HG03354 (cell line): ENCODE data around the gene MCHR1.
"Not testable (repeated sequence)": the region's sequence is repeated elsewhere in the genome, so short reads cannot be mapped to it uniquely, and the experiment has no call there.

Experiments used
- ATAC-seq: cut with Tn5 transposase; IDR thresholded peaks from one replicate; pipeline ENCODE4 v1.9.1; 2021; ENCODE audit warnings: mild to moderate bottlenecking; ENCODE audit not compliant: unreplicated experiment, poor library complexity, severe bottlenecking

MCHR1 gene

GRCh38 chr22:40654522-40655167, 24.6 kb upstream of the MCHR1 start:
- no peak for ATAC-seq

- ATAC-seq = not testable (repeated sequence)
Measured at GRCh38 chr22:40655941-40656340, 23.3 kb upstream of the MCHR1 start.

- not testable (repeated sequence) for ATAC-seq
Measured at GRCh38 chr22:40656651-40657050, 22.6 kb upstream of the MCHR1 start.

GRCh38 chr22:40659166-40659565, 20.1 kb upstream of the MCHR1 start:
- no peak for ATAC-seq

- ATAC-seq = no peak
Measured at GRCh38 chr22:40660730-40661129, 18.6 kb upstream of the MCHR1 start.

- no peak for ATAC-seq
Measured at GRCh38 chr22:40661671-40662070, 17.6 kb upstream of the MCHR1 start.

- ATAC-seq = no peak
Measured at GRCh38 chr22:40665312-40665711, 14.0 kb upstream of the MCHR1 start.

- no peak for ATAC-seq
Measured at GRCh38 chr22:40666151-40666848, 13.0 kb upstream of the MCHR1 start.

- no peak for ATAC-seq
Measured at GRCh38 chr22:40668611-40669411, 10.5 kb upstream of the MCHR1 start.

GRCh38 chr22:40670058-40670457, 9.2 kb upstream of the MCHR1 start:
- no peak for ATAC-seq

- no peak for ATAC-seq
Measured at GRCh38 chr22:40671369-40671768, 7.9 kb upstream of the MCHR1 start.

- ATAC-seq = no peak
Measured at GRCh38 chr22:40671796-40672360, 7.4 kb upstream of the MCHR1 start.

- no peak for ATAC-seq
Measured at GRCh38 chr22:40673017-40673416, 6.3 kb upstream of the MCHR1 start.

GRCh38 chr22:40674274-40674673, 5.0 kb upstream of the MCHR1 start:
- ATAC-seq = no peak

- ATAC-seq = not testable (repeated sequence)
Measured at GRCh38 chr22:40676166-40676565, 3.1 kb upstream of the MCHR1 start.

GRCh38 chr22:40676644-40677043, 2.6 kb upstream of the MCHR1 start:
- no peak for ATAC-seq

- no peak for ATAC-seq
Measured at GRCh38 chr22:40678493-40679248, 613 bp upstream of the MCHR1 start.

- ATAC-seq = no peak
Measured at GRCh38 chr22:40679964-40680818, 907 bp downstream of the MCHR1 start.

GRCh38 chr22:40680819-40681183, 1.5 kb downstream of the MCHR1 start:
- no peak for ATAC-seq
